ENCODE data around the gene SERPINE2.
A peak's percentile ranks its signal among the peaks of the same experiment; 100 is the strongest.

The SERPINE2 gene, protein sequence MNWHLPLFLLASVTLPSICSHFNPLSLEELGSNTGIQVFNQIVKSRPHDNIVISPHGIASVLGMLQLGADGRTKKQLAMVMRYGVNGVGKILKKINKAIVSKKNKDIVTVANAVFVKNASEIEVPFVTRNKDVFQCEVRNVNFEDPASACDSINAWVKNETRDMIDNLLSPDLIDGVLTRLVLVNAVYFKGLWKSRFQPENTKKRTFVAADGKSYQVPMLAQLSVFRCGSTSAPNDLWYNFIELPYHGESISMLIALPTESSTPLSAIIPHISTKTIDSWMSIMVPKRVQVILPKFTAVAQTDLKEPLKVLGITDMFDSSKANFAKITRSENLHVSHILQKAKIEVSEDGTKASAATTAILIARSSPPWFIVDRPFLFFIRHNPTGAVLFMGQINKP

DNA sequence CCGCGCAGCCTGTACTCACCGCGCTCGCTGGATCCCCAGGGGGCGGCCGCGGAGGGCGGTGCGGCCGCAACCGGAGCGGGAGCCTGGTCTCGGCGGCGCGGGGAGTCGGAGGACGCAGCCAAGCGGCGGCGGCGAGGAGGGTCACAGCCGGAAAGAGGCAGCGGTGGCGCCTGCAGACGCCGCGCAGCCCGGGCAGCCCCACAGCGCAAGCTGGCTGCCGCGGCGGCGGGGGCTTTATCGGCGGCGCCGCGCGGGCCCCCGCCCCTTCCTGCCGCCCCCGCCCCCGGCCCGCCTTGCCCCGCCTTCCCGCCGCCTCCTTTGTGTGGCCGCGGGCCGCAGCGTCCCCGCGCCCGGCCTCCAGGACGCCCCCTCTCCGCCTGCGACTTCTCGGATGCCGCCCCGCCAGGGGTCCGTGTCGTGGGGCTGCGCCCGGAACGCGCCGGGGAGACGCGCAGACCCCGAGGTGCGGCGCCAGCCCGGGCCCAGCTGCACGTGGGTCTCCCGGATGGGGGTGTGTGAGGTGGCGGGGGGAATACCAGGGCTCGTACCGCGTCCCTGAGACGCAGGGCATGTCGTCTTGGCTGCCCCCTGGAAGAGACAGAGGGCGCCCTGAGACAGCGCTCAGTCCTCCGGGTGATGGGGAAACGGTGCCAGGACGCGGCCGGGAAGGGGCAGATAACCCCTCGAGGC is at the start of gene SERPINE2:
Gene SERPINE2 (minus strand): TSS at position 207 of the 690 bp plus-strand sequence. CDS start 37,386 bp downstream, outside the sequence.
- DNase-seq (ENCODE audit: low read depth in 2 of 2) = peak in 1 of 2 experiments; percentile 44

DNA sequence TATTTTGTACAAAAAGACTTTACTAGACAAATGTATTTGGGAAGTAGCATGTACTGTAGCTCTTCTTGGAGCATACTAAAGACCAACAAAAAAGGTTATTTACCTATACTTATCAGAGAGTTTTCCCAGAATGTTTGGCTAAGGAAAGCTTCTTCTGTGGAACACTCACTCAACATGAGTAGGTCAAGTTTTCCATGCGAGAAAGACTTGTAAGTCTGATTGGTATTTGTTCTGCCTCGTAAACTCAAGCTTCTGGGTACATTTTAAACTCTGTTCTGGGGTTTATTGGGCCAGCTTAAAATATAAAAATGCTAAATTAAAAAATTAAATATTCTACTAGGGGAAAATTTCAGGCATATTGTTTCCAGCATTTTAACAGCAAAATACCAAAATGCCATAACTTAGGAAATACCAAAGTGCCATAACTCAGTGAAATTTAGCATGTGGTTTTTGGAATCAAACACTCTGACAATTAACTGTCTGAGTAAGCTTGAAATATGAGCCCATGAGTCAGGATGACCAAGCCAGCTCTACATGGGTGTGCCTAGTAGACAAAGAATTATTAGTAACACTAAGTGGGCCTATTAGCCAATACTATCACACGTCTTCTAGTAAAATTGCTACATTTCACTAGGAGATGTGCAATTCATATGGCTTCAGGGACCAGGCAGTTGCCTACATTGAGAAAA is 47.3 kb upstream of the SERPINE2 start:
- no peak for DNase-seq (ENCODE audit: low read depth in 2 of 2)

GRCh38 chr2:224085811-224086210 is 46.7 kb upstream of the SERPINE2 start:
- no peak for DNase-seq (ENCODE audit: low read depth in 2 of 2)

DNA sequence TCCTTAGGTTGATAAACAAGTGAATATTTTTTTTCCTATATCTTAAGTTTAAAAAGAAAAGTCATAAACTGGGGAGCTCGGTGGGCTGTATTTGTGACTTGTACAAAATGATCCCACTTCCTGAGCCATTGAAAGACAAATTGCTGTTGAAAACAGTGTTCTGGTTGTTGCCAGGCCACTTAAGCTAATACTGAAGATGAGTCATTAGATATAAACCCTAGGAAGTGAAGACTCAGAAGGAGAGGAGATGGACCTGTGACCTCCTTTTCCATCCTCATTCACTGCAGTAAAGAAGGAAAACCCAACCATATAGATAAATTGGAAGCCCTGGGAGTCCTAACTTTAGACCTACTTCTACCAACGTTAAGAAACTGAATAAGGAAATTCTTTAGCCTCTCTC is 46.2 kb upstream of the SERPINE2 start:
- no peak for DNase-seq (ENCODE audit: low read depth in 2 of 2)

- no peak for DNase-seq (ENCODE audit: low read depth in 2 of 2)
Measured at GRCh38 chr2:224084266-224084892, 45.3 kb upstream of the SERPINE2 start.

DNA sequence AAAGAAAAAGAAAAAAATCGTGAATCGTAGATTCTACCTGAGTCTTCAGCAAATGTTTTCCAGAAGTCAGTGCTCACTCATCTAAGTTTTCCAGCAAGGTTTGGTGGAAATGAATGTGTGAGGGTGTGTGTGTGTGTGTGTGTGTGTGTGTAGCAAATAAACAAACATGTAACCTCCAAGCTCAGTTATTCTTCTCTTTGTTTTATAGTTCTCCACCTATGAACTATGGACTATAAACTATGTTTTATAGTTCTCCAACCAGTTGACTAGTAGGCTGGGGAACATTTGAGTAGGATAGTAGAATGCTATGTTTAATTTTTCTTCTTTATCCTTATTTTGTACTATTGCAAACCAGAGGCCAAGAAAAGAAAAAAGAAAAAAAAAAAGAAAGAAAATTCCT is 44.6 kb upstream of the SERPINE2 start:
- no peak for DNase-seq (ENCODE audit: low read depth in 2 of 2)

GRCh38 chr2:224078656-224079055 is 39.6 kb upstream of the SERPINE2 start:
- DNase-seq (ENCODE audit: low read depth in 2 of 2) = no peak

- DNase-seq (ENCODE audit: low read depth in 2 of 2) = no peak
Measured at GRCh38 chr2:224077773-224078507, 38.9 kb upstream of the SERPINE2 start.

- no peak for DNase-seq (ENCODE audit: low read depth in 2 of 2)
Measured at GRCh38 chr2:224075588-224075987, 36.5 kb upstream of the SERPINE2 start.

GRCh38 chr2:224073676-224074075 is 34.6 kb upstream of the SERPINE2 start:
- no peak for DNase-seq (ENCODE audit: low read depth in 2 of 2)

GRCh38 chr2:224072541-224073188 is 33.6 kb upstream of the SERPINE2 start:
- DNase-seq (ENCODE audit: low read depth in 2 of 2) = no peak

GRCh38 chr2:224069172-224069571 is 30.1 kb upstream of the SERPINE2 start:
- no peak for DNase-seq (ENCODE audit: low read depth in 2 of 2)

DNA sequence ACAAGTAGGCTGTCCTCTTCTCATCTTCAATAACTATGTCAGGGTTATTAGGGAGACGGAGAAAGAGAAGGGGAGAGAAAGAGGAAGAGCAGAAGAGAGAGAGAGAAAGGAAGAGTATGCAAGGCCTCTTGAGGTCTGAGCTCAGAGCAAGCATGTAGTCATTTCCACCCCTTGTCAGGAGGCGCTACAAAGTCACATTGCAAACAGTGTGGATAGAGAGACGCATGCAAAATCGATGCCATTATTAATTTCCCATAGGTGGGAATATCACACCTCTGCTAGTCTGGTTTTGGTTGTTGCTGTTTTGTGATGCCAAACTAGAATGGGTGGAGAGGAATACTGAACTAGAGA is 24.2 kb upstream of the SERPINE2 start:
- no peak for DNase-seq (ENCODE audit: low read depth in 2 of 2)

DNA sequence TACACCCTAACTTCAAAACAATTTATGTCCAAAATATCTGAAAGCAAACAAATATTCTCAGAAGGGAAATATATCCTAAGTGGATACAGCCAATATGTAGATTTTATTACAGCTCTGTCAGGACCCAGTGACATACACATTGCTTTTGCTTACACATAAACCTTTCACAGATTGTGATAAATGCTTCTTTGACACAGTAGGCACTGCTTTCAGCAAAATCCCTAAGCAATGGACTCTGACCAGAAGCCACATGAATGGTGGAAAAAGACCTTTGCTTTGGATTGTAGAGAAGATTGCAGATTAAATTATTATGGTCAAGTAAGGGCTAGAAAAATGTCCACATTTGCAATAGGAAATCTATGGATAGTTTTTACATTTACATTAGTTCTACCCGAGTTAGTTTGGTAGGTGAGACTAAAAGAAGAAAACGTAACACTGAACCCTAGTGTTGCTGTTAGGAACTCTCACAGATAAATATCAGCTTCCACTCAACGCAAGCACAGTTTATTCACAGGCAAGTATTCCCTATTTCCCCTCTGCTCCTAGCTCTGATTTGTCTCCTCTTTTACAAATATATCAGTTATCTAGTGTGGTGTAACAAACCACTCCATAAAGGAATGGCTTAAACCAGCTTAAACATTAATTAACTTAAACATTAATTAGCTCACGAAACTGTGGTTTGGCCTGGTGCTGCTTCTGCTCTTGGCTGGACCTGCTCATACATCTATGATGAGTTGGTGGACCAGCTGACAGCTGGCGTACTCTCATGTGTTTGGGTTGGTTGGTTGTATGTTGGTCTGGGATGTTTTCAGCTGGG is 23.6 kb upstream of the SERPINE2 start:
- no peak for DNase-seq (ENCODE audit: low read depth in 2 of 2)

- no peak for DNase-seq (ENCODE audit: low read depth in 2 of 2)
Measured at GRCh38 chr2:224060783-224061482, 21.8 kb upstream of the SERPINE2 start.

- DNase-seq (ENCODE audit: low read depth in 2 of 2) = no peak
Measured at GRCh38 chr2:224059178-224059577, 20.1 kb upstream of the SERPINE2 start.

DNA sequence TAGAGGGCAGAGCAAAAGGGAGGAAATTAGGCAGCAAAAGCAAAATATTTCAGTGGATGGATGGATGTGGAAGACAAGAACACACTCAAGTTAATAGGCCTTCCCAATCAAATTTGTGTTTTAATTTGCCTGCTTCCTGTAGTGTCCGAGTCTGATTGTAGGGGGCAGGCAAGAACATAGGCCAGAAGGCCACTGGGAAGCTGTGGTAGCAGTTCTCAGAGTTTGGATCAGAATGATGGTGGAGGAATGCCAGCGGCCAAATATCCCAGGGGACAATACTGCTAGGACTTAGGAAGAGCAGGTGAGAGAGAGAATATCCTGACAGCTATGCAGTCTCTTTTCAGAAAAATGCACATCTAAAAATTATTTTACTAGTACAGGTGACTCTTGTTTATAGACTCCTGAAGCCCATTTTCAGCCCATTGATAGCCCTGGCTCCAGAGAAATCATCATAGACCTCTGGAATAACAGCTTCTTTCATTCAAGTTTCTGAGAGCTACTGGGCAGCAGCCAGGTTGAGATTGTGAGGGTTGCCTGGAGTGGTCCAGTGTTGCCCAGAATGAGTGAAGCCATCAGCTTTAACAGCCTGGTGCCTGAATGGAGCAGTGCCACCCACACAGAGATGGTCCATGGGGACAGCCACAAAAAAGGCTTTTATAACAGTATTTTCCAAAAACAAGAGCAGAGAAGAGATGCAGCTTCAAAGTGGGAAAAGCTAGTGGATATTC is 19.1 kb upstream of the SERPINE2 start:
- DNase-seq (ENCODE audit: low read depth in 2 of 2) = no peak

GRCh38 chr2:224056889-224057288 is 17.8 kb upstream of the SERPINE2 start:
- no peak for DNase-seq (ENCODE audit: low read depth in 2 of 2)

DNA sequence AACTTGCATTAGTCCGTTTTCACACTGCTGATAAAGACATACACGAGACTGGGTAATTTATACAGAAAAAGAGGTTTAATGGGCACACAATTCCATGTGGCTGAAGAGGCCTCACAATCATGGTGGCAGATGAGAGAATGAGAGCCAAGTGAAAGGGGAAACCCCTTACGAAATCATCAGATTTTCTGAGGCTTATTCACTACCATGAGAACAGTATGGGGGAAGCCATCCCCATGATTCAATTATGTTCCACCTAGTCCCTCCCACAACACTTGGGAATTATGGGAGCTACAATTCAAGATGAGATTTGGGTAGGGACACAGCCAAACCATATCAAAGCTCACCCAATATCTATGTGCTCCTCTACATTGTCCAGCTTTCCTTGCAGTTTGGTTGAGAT is 16.0 kb upstream of the SERPINE2 start:
- no peak for DNase-seq (ENCODE audit: low read depth in 2 of 2)
